HG03432 (cell line): ENCODE results near the gene PPM1H.
"Not testable (repeated sequence)": the region's sequence is repeated elsewhere in the genome, so short reads cannot be mapped to it uniquely, and the experiment has no call there.

Experiments used
- ATAC-seq: cut with Tn5 transposase; IDR thresholded peaks from one replicate; pipeline ENCODE4 v1.9.1; 2021; ENCODE audit warnings: mild to moderate bottlenecking, moderate library complexity; ENCODE audit not compliant: unreplicated experiment

PPM1H gene

DNA sequence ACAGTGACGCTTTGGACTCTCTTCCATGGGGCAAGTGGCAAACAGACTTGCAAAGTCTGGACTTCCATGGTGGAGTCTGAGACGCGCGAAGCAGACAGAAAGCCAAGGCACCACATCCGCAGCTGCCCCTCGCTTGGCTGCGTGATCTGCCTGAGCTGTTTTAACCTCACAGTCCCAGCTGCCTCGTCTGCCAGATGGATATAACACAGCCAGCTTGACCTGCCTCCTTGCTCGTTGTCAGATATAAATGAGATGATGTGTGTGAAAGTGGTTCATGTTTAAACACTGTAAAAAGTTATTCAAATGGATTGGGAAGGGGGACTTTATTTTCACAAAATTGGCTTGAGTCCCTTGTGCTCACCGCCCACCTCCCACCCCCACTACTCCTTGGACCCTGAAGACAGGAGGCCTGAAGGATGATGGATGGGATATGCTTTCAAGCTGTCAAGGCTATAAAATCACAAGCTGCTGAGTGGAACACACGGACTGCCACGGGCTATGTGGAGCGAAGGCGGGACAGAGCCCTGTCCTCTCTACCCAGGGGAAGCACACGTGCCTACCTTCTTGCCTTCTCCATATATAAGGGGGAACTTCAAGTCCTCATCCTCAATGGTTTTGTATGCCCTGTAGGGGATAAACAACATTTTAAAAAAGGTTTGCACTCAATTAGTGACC lies 241.4 kb downstream of the PPM1H start:
- ATAC-seq = no peak

DNA sequence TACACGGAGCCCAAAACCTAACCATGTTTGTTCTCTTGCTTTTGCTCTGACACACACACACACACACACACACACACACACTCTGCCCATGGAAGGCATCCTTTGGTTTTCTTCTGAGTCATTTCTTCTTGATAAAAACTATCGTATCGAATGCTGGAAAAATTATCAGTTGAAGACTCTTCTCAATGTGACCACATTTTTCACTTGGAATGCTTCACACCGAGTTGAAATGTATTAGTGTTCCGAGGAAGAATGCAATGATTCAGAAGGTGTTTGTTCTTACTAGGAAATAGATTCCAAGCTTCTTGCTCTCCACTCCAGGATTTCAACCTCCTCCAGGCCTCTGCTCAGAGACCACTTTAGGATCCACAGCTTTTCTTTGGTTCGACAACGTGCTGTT lies 242.1 kb downstream of the PPM1H start:
- ATAC-seq = no peak

GRCh38 chr12:62691309-62691708 lies 243.6 kb downstream of the PPM1H start:
- ATAC-seq = no peak

DNA sequence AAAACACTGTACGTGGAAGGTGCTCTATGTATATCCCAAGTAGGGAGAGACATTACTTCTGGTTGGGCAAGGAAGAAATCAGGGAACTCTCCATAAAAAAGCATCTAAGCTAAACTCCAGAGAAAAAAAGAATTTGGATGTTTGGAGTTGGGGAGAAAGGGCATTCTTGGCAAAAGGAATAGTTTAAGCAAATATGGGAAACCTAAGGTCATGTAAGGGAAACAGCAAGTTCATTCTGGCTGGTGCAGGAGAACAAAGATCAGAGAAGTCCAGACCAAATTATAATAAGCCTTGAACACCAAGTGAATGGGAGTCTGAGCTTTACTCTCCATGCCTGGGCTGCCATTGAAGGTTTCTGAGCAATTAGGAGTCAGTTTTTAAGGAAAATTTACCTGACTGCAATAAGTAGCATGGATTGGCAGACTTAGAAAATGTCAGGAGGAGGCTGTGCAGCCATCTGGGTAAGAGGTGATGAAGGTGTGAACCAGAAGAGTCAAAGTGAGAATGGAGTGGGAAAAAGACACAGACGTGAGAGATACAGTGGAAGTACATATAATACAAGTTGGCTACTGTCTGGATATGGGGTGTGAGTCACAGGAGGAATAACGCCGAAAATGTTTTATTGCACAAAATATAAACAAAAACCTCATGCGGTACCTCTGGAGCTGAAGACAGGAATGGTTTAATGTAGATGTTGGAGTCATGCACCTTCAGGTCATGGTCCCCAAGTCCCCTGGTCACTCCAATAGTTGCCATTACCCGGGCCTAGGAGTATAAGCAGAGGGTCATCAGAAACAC lies 245.7 kb downstream of the PPM1H start:
- no peak for ATAC-seq

DNA sequence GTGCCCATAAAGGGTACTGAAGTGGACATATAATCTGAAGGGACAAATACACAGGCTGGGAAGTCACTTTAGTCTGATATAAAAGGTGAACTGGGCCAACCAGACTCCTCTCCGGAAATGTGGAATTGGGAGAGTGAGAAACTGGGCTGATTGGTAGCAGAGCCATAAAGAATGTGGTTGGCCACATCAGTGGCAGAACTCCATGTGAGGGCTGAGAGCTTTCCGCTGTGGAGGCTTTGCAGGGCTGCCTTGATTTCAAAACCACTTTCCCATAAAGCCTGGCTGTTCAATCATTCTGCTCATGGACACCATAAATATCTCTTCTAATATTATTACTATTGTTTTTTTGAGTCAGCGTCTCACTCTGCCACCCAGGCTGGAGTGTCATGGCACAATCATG lies 248.0 kb downstream of the PPM1H start:
- no peak for ATAC-seq

DNA sequence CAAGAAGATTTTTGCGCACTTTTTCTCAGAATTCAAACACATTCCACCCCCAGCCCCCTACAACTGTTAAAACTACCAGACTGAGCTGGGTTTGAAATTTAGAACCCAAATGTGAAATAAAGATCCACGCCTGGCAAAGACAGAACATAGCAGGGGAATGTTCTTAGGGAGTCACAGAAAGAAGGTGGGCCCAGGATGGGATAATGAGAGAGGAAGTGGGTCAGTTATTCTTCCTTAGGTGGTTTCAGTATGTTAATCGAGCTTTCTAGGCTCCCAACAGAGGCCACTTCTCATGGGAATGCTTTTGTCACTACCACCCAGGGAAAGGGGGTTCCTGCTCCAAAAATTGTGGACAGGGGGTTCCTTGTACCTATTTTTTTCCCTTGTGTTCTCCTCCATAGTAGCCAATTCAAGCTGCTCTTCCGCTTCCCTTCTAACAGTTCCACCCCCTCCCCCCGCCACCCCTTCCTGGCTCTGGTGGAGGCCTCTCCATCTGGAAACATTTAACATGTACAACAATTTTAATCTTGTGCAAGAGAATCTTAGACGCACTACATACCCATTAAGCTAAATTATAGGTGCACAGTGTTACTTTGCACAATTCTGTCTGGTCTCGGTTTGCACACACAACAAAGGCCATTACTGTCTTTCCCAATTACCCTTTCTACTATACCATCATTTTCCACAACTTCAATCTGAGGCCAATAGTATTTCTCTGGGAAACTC lies 250.2 kb downstream of the PPM1H start:
- ATAC-seq = no peak

- no peak for ATAC-seq
These were observed 251.0 kb downstream of the PPM1H start for GRCh38 chr12:62683776-62684569.

- no peak for ATAC-seq
These were observed 253.6 kb downstream of the PPM1H start for GRCh38 chr12:62681306-62681705.

DNA sequence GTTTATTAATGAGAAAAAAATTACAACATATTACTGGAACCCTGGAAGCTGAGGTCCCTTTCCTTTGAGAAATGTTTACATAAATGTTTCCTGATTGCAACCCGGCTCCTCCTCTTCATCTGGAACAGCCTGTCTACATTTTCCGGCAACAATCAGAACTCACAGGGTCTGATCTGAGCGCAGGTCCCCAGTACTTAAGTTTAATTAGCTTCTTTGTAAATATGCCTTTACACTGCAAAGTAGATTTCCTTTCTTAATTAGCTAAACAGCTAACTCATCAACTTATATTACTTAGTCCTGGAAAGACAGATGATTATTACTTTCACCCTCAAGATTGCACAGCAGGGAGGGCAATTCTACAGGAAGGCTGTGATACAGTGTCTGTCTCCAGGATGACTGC lies 255.3 kb downstream of the PPM1H start:
- no peak for ATAC-seq

- no peak for ATAC-seq
These were observed 257.6 kb downstream of the PPM1H start for GRCh38 chr12:62677355-62677754.

GRCh38 chr12:62676521-62677307 lies 258.2 kb downstream of the PPM1H start:
- no peak for ATAC-seq

GRCh38 chr12:62673028-62673815 lies 261.7 kb downstream of the PPM1H start:
- ATAC-seq = no peak

GRCh38 chr12:62670986-62671720 lies 263.8 kb downstream of the PPM1H start:
- no peak for ATAC-seq

- ATAC-seq = no peak
These were observed 266.2 kb downstream of the PPM1H start for GRCh38 chr12:62668782-62669181.

DNA sequence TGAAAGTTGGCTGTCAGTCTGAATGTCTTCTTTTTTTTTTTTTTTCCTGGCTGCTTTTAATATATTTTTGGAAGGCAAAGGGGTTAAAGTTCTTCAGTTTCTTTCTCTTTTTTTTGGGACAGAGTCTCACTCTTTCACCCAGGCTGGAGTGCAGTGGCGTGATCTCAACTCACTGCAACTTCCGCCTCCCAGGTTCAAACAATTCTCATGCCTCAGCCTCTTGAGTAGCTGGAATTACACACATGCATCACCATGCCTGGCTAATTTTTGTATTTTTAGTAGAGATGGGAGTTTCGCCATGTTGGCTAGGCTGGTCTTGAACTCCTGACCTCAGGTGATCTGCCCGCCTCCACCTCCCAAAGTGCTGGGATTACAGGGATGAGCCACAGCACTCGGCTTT lies 270.0 kb downstream of the PPM1H start:
- not testable (repeated sequence) for ATAC-seq

DNA sequence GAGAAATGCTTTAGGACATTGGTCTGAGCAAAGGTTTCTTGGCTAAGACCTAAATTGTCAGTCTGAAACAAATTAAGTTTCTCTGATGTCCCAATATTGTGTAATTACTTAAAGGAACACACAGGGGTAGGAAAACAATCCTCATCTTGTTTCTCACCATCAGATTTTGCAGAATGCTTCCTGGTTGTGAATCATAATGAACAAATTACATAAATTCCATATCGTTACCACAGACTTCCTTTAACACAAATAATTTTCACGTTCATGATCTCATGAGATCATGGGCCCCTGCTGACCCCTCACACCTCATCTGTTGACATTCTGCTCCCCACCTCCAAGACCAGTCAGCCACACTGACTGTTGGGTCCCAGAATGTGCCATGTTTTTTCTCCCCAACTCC lies 274.2 kb downstream of the PPM1H start:
- no peak for ATAC-seq

DNA sequence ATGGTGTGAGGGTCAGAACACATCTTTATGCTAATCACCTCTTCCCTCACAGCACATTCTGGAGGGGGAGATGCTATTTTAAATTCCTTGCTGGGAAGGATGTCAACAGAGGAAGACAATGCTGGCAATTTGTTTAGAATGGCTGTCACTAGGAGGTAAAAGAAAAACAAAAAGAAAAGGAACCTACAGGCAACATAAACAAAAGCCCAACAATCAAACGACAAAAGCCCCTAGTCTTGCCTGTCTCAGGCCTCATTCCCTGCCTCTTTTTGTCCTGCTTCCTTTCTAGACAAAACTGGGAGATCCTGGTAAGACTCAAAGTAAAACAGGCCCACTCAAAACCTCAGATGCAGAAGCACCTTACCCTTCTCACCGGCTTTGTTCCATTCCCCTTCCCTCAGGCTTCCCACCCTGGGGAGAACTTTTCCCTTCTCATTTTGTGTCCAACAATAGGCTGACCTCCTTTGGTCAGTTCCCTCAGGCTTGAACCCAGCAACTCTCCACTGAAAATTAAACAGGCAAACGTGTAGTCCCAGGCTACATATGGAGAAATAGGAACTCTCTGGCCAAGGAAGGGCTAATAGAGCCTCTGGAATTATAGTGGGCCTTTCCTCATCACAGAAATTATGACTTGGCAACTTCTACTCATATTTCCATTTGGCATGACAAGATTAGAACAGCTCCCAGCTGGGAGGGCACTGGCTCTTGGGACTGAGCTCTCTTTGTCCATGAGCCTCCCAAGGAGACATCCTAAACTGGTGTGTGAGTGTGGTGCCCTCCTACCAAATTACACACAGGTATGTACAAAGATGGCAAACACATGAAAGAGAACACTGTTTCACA lies 275.3 kb downstream of the PPM1H start:
- ATAC-seq = no peak

DNA sequence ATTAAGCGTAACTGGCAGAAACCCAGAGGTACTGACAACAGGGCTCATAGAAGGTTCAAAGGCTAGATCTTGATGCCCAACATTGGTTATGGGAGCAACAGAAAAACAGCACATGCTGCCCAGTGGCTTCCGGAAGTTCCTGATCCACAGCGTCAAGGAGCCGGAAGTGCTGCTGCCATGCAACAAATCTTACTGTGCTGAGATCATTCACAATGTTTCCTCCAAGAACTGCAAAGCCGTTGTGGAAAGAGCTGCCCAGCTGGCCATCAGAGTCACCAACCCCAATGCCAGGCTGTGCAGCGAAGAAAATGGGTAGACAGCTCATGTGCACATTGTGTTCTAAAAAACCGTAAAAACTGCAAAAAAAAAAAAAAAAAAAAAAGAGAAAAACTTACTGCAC lies 276.0 kb downstream of the PPM1H start:
- no peak for ATAC-seq
